GM12892 (cell line): ENCODE results near the gene NRXN2.

Source experiments
- POLR2A ChIP-seq: IDR thresholded peaks from 2 replicates; pipeline ENCODE4 v1.6.1; 2011; ENCODE audit warnings: low read depth, low read length, control low read depth
- POLR2AphosphoS5 ChIP-seq: IDR thresholded peaks from 2 replicates; pipeline ENCODE4 v1.6.1; 2011; ENCODE audit warnings: low read depth, low read length, control low read depth
- TAF1 ChIP-seq: IDR thresholded peaks from 2 replicates; pipeline ENCODE4 v1.6.1; 2011; ENCODE audit warnings: low read depth, mild to moderate bottlenecking, control low read depth, low read length, borderline replicate concordance

GRCh38 chr11:64667154-64667745, 55.7 kb downstream of the NRXN2 start:
- TF ChIP-seq POLR2A (no peak), TAF1 (no peak), POLR2AphosphoS5 (no peak)
